HEK293T (cell line): Measurements from ENCODE around the gene EDC3.

Experiments used
- BHLHE40 ChIP-seq: fragments of 450-650 bp; IDR thresholded peaks from 2 replicates; pipeline ENCODE4 v1.6.1; 2016; ENCODE audit warnings: mild to moderate bottlenecking, moderate library complexity, borderline replicate concordance
- ELF4 ChIP-seq: fragments of 450-650 bp; IDR thresholded peaks from 2 replicates; pipeline ENCODE4 v1.6.1; 2017; ENCODE audit warnings: antibody characterized with exemption
- FOXA1 ChIP-seq: fragments of 450-650 bp; IDR thresholded peaks from 2 replicates; pipeline ENCODE4 v1.6.1; 2016; ENCODE audit warnings: mild to moderate bottlenecking
- FOXK2 ChIP-seq: fragments of 450-650 bp; IDR thresholded peaks from 2 replicates; pipeline ENCODE4 v1.6.1; 2016; ENCODE audit warnings: mild to moderate bottlenecking
- FOXM1 ChIP-seq: fragments of 450-650 bp; IDR thresholded peaks from 2 replicates; pipeline ENCODE4 v1.6.1; 2017; ENCODE audit warnings: mild to moderate bottlenecking, borderline replicate concordance
- HDGF ChIP-seq: fragments of 450-650 bp; IDR thresholded peaks from 2 replicates; pipeline ENCODE4 v1.6.1; 2017; ENCODE audit warnings: antibody characterized with exemption, borderline replicate concordance
- L3MBTL2 ChIP-seq: fragments of 450-650 bp; conservative IDR thresholded peaks from 2 replicates; pipeline ENCODE4 v1.6.1; 2016; ENCODE audit warnings: mild to moderate bottlenecking
- LEF1 ChIP-seq: fragments of 450-650 bp; IDR thresholded peaks from 2 replicates; pipeline ENCODE4 v1.6.1; 2017; ENCODE audit warnings: mild to moderate bottlenecking, borderline replicate concordance
- NFRKB ChIP-seq: fragments of 450-650 bp; IDR thresholded peaks from 2 replicates; pipeline ENCODE4 v1.6.1; 2016; ENCODE audit warnings: mild to moderate bottlenecking, moderate library complexity
- SP1 ChIP-seq: fragments of 450-650 bp; IDR thresholded peaks from 2 replicates; pipeline ENCODE4 v1.6.1; 2017
- SUZ12 ChIP-seq: fragments of 450-650 bp; IDR thresholded peaks from 2 replicates; pipeline ENCODE4 v1.6.1; 2016; ENCODE audit warnings: mild to moderate bottlenecking
- TARDBP ChIP-seq: fragments of 450-650 bp; IDR thresholded peaks from 2 replicates; pipeline ENCODE4 v1.6.1; 2016
- ZNF384 ChIP-seq: fragments of 450-650 bp; IDR thresholded peaks from 2 replicates; pipeline ENCODE4 v1.6.1; 2016

GRCh38 chr15:74616366-74616939 is 79.4 kb downstream of the EDC3 start:
- TF ChIP-seq FOXK2 (no peak), FOXA1 (no peak), ELF4 (no peak), SP1 (no peak), ZNF384 (no peak), FOXM1 (no peak), SUZ12 (no peak), LEF1 (no peak), NFRKB (no peak), BHLHE40 (no peak), TARDBP (no peak), L3MBTL2 (no peak), HDGF (no peak)
